Activated T-helper 1 cell treated with anti-CD3 and anti-CD28 coated beads, Interleukin-12 subunit alpha, Interleukin-12 subunit beta, Interleukin-2, Interleukin-4 antibody, amounts not matched to agents 30 ng/mL and 10 ng/mL and 1 ng/mL, durations not matched to agents 14 hours and 24 hours and 36 hours (primary cell): ENCODE measurements around the gene CCM2. TPM values are rescaled to one million over a fixed set of nuclear protein-coding genes. Genes with fewer than 3 reads are reported as not detected.

ENCODE experiments used
- DNase-seq: peaks from one replicate; pipeline ENCODE4 v3.0.0; 2021; ENCODE audit warnings: low spot score
- H3K27ac Mint-ChIP-seq: one replicate; pipeline ENCODE4 v1.8.0; 2021; ENCODE audit warnings: mild to moderate bottlenecking, mixed read lengths
- H3K27me3 Mint-ChIP-seq: one replicate; pipeline ENCODE4 v1.8.0; 2022; ENCODE audit warnings: mild to moderate bottlenecking, moderate library complexity, mixed read lengths; ENCODE audit not compliant: insufficient read depth
- H3K36me3 Mint-ChIP-seq: one replicate; pipeline ENCODE4 v1.8.0; 2021; ENCODE audit warnings: low read depth, mixed read lengths
- H3K4me1 Mint-ChIP-seq: one replicate; pipeline ENCODE4 v1.8.0; 2021; ENCODE audit warnings: low read depth, mixed read lengths
- H3K4me3 Mint-ChIP-seq: one replicate; pipeline ENCODE4 v1.8.0; 2021; ENCODE audit warnings: mild to moderate bottlenecking, moderate library complexity, mixed read lengths
- H3K9me3 Mint-ChIP-seq: one replicate; pipeline ENCODE4 v1.8.0; 2021; ENCODE audit warnings: mixed read lengths
- intact Hi-C: fragments of 100-400 bp; cut with micrococcal nuclease; formaldehyde crosslinking; loops from one replicate; pipeline ENCODE4 v1.15.1; 2024
- total RNA-seq: library from RNA; stranded (reverse); gene quantifications from 2 replicates; pipeline ENCODE4 v1.2.3, GENCODE V29; 2022

Gene CCM2
- total RNA-seq, 1 donor from 2014 or later: 65.5 TPM

DNA sequence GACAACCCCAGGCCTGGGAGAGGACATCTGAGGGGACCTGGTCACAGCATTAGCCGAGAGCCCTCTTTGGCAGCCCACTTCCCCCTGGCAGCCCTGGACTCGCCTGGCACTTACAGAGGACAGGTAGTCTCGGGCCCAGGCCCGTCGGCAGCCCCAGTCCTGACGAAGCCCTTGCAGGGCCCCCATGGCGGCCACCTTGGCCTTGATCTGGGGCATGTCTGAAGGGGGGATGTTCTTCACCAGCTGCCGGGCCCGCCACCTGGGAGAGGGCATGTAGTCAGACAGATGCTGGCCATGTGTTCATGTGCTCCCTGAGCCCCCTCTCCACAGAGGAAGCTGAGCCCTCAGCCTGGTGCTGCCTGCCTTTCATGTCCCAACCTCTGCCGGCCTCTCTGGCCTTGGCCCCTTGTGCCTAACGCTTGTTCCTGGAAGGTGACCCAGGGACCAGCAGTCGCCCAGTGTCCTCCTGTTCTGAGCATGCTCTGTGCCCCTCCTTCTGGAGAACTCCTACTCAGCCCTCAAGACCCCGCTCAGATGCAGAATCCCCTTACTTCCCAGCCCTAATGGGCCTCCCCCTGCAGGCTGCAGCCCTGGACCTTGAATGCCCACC lies 35.1 kb upstream of the CCM2 start:
- Mint-ChIP-seq H3K27ac (no peak overlapping the region), H3K9me3 (no peaks in the 10 kb centered on the region), H3K4me3 (no peak overlapping the region), H3K36me3 (peaks cover 24% of the 10 kb centered on the region), H3K27me3 (no peaks in the 10 kb centered on the region), H3K4me1 (peaks cover 3% of the 10 kb centered on the region)
- intact Hi-C loops: no loop called here
- DNase-seq: no peak

DNA sequence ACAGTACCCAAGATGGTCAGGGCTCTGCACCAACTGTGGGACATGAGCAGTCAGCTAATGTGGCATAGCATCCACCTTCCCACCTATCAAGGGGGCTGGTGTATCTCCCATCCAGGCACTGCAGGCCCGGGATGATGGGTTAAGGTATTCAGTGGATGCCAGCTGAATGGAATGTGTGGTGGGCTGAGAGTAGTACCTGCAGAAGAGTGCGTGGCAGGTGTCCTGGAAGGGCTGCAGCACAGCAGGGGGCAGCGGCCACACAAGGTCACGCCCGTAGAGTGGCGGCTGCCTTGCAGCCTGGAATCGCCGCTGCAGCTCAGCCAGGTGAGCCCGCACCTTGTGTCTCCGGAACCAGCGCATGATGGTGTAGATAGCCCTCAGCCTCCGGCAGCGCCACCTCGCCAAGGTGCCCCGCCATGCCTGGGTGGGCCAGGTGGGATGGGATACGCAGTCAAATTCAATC lies 34.5 kb upstream of the CCM2 start:
- peaks cover 28% of the 10 kb centered on the region for H3K36me3 Mint-ChIP-seq
- intact Hi-C loops: no loop called here
- no peaks in the 10 kb centered on the region for H3K27me3 Mint-ChIP-seq
- DNase-seq: no peak
- no peaks in the 10 kb centered on the region for H3K4me1 Mint-ChIP-seq
- H3K27ac Mint-ChIP-seq: no peak overlapping the region
- H3K9me3 Mint-ChIP-seq: no peaks in the 10 kb centered on the region
- no peak overlapping the region for H3K4me3 Mint-ChIP-seq

DNA sequence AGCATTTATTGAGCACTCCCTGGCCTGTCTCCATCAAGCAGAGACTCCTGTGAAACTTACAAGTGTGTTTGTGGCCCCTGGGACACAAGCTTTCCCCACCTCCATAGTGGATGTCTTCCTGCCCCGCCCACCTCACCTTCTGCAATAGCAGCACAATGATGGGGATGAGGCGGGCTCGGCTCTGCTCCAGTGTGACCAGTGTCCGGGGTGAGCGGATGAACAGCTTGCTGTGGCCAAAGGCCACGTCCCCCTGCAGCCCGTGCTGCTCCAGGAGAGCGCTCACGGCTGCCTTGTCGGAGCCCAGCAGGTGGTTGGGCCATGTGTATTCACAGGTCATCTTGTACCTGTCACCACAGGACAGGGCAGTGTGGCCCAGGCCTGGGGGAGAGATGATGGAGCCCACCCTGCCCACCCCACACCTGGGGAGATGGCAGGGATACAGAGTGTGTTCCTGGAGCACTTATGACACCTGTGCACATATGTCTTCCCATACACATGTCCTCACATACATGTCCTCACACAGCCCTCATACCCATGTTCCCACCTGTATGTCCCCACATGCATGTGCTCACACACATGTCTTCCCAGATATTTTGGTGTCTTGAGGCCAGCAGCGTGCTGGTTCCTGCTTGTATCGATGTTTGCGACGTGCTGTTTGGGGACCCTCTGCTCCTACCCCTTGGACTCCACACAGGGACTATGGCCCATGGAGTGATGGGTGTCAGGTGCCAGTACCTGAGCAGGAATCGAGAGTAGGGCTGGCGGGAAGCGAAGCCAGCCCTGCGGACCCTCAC lies 33.9 kb upstream of the CCM2 start:
- intact Hi-C loops: no loop called here
- H3K36me3 Mint-ChIP-seq: peaks cover 28% of the 10 kb centered on the region
- DNase-seq: no peak
- no peaks in the 10 kb centered on the region for H3K9me3 Mint-ChIP-seq
- no peaks in the 10 kb centered on the region for H3K27me3 Mint-ChIP-seq
- peak overlapping the region; percentile 34 for H3K27ac Mint-ChIP-seq
- no peak overlapping the region for H3K4me3 Mint-ChIP-seq
- no peaks in the 10 kb centered on the region for H3K4me1 Mint-ChIP-seq

DNA sequence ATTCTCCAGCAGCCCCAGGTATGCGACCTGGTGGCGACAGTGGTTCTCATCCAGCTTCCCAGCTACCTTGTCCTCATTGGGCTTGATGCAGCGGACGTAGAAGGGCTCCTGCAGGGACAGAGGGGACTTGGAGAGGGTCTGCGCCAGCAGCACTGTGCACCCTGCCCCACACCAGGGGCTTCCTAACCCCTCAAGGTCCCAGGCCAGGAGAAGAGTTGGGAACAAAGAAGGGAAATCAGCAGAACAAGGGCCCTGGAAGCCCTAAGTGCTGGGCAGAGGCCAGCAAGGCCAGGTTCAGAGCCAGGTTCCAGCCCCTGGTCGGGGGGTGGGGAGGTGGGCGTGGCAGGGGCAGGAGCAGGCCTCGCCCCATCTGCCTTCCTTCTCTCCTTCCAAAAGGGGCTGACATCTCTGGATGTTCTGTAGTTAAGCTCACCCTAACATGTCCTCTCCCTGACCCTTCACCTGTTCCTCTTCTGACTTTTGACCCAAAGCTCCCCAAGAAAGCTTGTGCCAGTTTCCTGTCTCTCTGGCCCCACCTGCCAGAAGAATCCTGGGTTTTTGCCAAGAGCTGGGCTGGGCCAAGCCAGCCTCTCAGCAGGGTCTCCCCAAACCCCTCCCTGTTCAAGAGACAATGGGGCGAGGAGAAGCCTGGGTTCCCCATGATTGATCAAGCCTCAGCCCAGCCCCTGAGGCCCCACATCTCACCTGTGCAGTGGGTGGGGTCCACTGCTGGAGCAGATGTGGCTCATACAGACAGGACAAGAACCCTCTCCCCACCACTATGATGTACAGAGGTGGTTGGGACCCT lies 33.1 kb upstream of the CCM2 start:
- H3K4me3 Mint-ChIP-seq: no peak overlapping the region
- H3K9me3 Mint-ChIP-seq: no peaks in the 10 kb centered on the region
- peaks cover 32% of the 10 kb centered on the region for H3K36me3 Mint-ChIP-seq
- no peaks in the 10 kb centered on the region for H3K4me1 Mint-ChIP-seq
- H3K27me3 Mint-ChIP-seq: no peaks in the 10 kb centered on the region
- no peak for DNase-seq
- intact Hi-C loops: no loop called here
- peak overlapping the region; percentile 34 for H3K27ac Mint-ChIP-seq

DNA sequence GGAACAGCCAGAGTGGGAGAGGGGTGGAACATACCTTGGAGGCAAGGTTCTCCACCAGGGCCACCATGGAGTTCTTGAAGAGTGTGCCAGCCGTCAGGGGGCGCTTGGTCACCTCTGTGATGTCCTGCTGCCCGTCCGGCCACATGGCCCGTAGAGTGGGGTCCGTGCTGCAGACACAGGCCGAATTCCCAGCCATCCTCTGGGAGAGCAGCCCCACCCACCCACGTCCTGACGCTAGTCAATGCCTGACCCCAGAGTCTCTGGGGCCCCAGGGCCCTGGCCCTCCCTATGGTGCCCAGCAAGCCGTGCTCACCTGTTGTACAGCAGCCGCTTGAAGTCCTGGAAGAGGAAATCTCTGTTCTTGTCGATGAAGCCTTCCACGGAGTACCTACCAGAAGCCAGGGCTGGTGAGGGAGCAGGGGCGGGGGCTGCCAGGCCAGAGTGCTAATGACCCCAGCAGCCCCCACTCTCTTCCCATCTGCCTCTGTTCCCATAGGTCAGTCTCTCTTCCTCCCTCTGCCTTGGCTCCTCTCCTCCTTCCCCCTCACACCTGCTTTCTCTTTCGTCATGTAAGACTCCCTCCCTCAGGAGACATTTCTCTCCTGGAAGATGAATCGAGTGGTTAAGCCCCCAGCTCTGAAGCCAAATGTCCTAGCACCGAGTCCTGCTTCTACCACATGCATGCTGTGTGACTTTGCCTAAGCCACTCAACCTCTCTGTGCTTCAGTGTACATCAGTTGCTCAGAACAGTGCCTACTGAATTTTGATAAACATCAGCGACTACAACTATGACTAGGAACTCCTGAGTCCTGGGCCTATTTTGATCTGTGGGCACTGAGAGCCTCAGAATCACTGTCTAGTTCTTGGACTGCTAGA lies 32.2 kb upstream of the CCM2 start:
- intact Hi-C loops: no loop called here
- Mint-ChIP-seq H3K27ac (peak overlapping the region; percentile 82), H3K4me3 (no peak overlapping the region), H3K9me3 (no peaks in the 10 kb centered on the region), H3K4me1 (no peaks in the 10 kb centered on the region), H3K36me3 (peaks cover 37% of the 10 kb centered on the region), H3K27me3 (no peaks in the 10 kb centered on the region)
- DNase-seq: no peak

DNA sequence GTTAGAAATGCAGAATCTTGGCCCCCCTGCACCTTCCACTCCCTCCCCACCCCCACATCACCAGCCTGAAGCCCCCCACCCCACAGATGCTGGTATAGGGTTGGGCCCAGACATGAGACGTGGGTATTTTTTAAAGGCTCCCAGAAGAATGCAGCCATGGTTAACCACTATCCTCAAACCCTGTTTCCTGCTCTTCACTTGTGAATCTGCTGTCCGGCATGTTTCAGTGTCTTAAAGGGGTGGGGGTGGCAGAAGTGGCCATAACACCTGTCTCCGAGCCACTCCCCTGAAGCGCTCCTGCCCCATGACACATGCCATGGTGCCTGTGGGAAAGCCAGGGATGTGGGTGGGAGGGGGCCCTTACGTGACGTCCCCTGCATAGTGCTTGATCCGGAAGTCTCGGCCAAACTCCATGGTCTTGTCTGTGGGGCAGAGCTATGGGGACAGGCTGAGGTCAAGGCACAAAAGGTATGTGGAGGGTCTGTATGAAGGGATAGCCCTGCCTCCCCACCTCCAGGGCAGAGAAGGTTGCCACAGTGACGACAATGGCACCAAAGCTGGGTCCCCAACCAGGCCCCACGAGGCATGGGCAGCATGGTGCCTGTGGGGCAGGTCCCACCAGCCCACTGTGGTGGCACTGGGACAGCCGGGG lies 30.8 kb upstream of the CCM2 start:
- Mint-ChIP-seq H3K4me3 (no peak overlapping the region), H3K27ac (no peak overlapping the region), H3K9me3 (no peaks in the 10 kb centered on the region), H3K4me1 (peaks cover 6% of the 10 kb centered on the region), H3K27me3 (no peaks in the 10 kb centered on the region), H3K36me3 (peaks cover 41% of the 10 kb centered on the region)
- no peak for DNase-seq
- intact Hi-C loops: no loop called here

DNA sequence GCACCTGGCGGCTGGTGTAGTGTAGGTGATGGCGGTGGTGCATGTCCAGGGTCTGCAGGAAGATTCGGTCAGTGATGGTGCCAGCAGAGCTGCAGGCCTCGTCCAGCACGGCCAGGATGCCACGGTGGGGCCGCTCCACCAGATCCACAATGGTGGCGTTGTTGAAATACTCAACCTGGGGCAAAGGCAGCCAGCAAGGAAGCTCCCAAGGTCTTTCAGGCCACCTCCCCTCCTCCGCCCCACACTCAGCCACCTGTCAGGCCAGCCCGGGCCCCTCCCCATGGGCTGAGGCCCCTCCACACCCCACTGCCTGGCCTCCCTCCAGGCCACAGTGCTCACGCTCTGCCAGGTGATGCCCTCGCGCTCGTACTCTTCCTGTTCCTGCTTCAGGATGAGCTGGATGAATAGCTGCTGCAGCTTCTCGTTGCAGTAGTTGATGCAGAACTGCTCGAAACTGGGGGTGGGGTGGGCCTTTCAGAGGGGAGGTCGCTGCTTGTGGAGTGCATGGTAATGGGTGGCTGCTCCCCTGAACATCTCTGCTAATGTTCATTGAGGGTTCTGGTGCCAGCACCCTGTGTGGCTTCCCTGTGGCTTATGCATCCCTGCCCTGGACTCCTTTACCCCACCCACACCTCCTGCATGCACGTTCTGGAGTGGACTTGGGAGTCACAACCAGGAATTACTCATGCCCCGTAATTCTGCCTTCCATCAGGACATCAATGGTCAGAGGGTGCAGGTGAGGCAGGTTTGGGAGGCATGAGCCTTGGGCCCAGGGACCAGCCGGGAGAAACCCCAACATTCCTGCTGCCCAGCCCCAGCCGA lies 30.1 kb upstream of the CCM2 start:
- peaks cover 45% of the 10 kb centered on the region for H3K36me3 Mint-ChIP-seq
- H3K27ac Mint-ChIP-seq: no peak overlapping the region
- peaks cover 11% of the 10 kb centered on the region for H3K4me1 Mint-ChIP-seq
- H3K27me3 Mint-ChIP-seq: no peaks in the 10 kb centered on the region
- H3K9me3 Mint-ChIP-seq: no peaks in the 10 kb centered on the region
- no peak for DNase-seq
- intact Hi-C loops: no loop called here
- no peak overlapping the region for H3K4me3 Mint-ChIP-seq

DNA sequence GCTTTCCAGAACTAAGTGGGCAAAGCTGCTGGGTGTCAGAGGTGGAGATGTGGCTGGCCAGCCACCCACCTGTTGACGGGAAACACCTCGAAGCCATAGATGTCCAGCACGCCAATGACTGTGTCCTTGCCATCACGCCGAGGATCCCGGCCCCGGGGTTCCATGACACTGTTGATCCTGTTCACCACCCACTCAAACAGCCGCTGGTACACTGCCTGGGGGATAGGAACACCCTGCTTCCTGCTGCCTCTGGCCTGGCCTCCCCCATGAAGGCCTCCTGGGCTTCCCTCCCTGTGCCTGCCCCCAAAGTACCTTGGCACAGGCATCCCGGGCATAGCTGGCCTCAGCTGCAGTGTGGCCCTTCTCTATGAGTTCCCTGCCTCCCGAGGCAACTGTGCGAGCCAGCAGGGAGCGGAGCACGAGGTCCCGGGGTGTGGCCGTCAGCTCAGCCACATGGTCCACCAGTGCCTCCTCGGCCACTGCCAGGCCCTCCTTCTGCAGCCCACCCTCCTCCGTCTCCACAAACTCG lies 29.4 kb upstream of the CCM2 start:
- Mint-ChIP-seq H3K9me3 (no peaks in the 10 kb centered on the region), H3K27me3 (no peaks in the 10 kb centered on the region), H3K4me3 (no peak overlapping the region), H3K4me1 (peaks cover 15% of the 10 kb centered on the region), H3K36me3 (peaks cover 45% of the 10 kb centered on the region), H3K27ac (no peak overlapping the region)
- intact Hi-C loops: no loop called here
- DNase-seq: no peak

DNA sequence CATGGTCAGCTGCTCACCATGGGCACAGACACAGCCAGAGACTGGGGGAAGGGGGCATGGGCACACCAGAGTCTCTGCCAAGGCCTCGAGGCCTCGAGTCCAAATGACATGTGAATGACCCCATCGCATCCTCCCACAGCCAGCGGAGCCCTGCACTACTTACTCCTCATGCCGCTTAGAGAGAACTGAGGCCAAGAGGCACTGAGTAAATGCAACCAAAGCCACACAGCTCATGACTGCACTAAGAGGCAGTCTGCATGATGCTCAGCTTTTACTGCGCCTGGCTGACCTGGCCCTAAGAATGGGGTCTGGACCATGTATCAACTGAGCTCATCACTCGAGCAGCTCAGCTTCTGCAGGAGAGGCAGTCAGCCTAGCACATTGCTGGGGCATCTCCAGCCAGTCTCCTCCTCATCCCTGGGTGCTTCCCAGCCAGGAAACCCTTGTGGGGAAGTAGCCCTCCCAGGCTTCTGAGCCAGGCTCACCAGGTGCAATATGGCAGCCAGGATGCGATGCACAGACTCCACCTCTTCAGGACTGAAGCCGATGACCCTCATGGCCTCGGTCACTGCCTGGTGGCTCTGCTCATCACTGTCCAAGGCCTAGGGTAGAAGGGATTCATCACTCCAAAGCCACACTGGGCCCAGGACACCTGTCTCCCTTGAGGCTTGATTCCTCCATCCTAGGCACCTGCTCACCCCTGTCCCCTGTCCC lies 28.7 kb upstream of the CCM2 start:
- H3K27ac Mint-ChIP-seq: no peak overlapping the region
- H3K4me1 Mint-ChIP-seq: peaks cover 20% of the 10 kb centered on the region
- no peak overlapping the region for H3K4me3 Mint-ChIP-seq
- peaks cover 49% of the 10 kb centered on the region for H3K36me3 Mint-ChIP-seq
- H3K9me3 Mint-ChIP-seq: no peaks in the 10 kb centered on the region
- no peaks in the 10 kb centered on the region for H3K27me3 Mint-ChIP-seq
- intact Hi-C loops: no loop called here
- no peak for DNase-seq

DNA sequence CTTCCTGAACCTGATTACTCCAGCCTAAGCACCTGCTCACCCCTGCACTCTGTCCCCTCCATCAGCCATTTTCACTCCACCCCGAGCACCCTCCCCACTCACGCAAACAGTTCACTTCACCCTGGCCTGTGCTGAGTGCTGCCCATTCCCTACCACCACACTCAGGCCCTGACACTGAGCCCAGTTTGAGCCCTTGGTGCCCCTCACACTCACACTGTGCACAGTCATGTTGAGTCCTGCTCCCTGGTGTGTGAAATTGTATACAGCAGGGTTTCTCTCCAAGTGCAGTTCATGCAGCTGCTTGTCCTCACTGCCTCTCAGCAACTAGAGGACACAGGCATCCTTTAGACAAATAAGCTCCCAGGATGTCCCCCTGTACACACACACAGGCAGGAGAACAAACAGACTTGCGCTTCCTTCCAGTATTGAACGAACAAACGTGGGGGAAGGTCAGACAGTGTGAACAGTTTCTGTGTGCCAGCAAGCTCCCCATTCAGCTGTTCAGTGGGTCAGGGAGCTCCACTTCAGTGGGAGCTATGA lies 28.0 kb upstream of the CCM2 start:
- intact Hi-C loops: no loop called here
- Mint-ChIP-seq H3K9me3 (no peaks in the 10 kb centered on the region), H3K4me1 (peaks cover 27% of the 10 kb centered on the region), H3K27me3 (no peaks in the 10 kb centered on the region), H3K4me3 (no peak overlapping the region), H3K27ac (peak overlapping the region; percentile 79), H3K36me3 (peaks cover 49% of the 10 kb centered on the region)
- no peak for DNase-seq

DNA sequence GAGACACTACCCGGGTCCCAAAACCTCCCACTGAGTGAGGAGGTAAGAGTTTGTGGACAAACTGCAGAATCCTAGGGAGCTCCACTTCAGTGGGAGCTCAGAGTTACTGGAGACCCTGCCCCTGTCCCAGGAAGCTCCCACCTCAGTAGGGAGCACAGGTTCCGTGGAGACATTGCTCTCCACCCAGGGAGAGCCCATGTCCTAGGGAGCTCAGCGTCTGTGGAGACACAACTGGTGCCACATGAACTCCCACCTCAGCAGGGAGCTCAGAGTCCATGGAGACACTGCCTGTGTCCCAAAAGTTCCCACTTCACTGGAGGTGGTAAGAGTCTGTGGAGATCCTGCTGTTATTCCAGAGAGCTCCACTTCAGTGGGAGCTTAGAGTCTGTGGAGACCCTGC lies 27.4 kb upstream of the CCM2 start:
- intact Hi-C loops: no loop called here
- H3K27me3 Mint-ChIP-seq: no peaks in the 10 kb centered on the region
- H3K36me3 Mint-ChIP-seq: peaks cover 47% of the 10 kb centered on the region
- H3K9me3 Mint-ChIP-seq: no peaks in the 10 kb centered on the region
- peak overlapping the region; percentile 79 for H3K27ac Mint-ChIP-seq
- H3K4me1 Mint-ChIP-seq: peaks cover 29% of the 10 kb centered on the region
- no peak overlapping the region for H3K4me3 Mint-ChIP-seq
- DNase-seq: no peak
